ENCODE measurements around the gene CKAP4.

GRCh38 chr12:106192659-106193393 lies 55.0 kb downstream of the CKAP4 start:
- TF ChIP-seq CTCF (conservative IDR thresholded peaks at IDR 0.05) (no peak), ZFX (IDR thresholded peaks at IDR 0.05) (no peak)

Data from C4-2B (cell line).